ENCODE measurements around the gene RYR2. TPM values are rescaled to one million over a fixed set of nuclear protein-coding genes. Genes with fewer than 3 reads are reported as not detected.

The RYR2 gene
- total and polyA plus RNA-seq, 8 donors = 0.25 to 33.5 (median 2.5) TPM

DNA sequence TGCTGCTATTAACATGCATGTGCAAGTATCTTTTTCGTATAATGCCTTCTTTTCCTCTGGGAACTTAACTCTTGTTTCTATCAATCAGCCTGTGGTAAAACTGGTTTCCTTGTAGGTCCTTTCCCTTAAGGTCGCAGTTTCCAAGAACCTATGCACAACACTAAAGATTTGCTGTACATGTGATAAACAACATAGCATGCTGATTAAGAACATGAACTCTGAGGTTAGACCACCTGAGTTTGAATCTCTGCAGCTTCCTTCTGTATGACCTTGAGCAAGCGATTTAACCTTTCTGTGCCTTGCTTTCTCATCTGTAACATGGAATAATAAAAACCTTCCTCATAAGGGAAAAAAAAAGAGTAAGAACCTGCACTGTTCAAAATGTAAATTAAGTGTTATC is 186.4 kb downstream of the RYR2 start:
- Histone ChIP-seq H3K4me1 (no peaks in the 10 kb centered on the region), H3K27ac (no peak overlapping the region), H3K36me3 (no peaks in the 10 kb centered on the region), H3K4me3 (no peak overlapping the region), H3K27me3 (no peaks in the 10 kb centered on the region), H3K9me3 (no peaks in the 10 kb centered on the region)
- WGBS, 5 donors = 75 to 80% (median 76%) methylated on average over 3 of the region's 3 CpGs
- intact Hi-C loops (cut with DNase I; ENCODE audit: low total_unique reads) = no loop called here
- no peak for TF ChIP-seq EP300 (IDR thresholded peaks at IDR 0.05)
- TF ChIP-seq POLR2AphosphoS5 (IDR thresholded peaks at IDR 0.05) = no peak
- no peak for TF ChIP-seq CTCF (IDR thresholded peaks at IDR 0.05)
- no peak for DNase-seq

GRCh38 chr1:237229333-237229732 is 187.3 kb downstream of the RYR2 start:
- intact Hi-C loops (cut with DNase I; ENCODE audit: low total_unique reads) = no loop called here
- Histone ChIP-seq H3K27me3 (no peaks in the 10 kb centered on the region), H3K9me3 (no peaks in the 10 kb centered on the region), H3K4me3 (no peak overlapping the region), H3K27ac (no peak overlapping the region), H3K36me3 (no peaks in the 10 kb centered on the region), H3K4me1 (no peaks in the 10 kb centered on the region)
- TF ChIP-seq CTCF (IDR thresholded peaks at IDR 0.05) (no peak), EP300 (IDR thresholded peaks at IDR 0.05) (no peak), POLR2A (IDR thresholded peaks at IDR 0.05) (no peak), POLR2AphosphoS5 (IDR thresholded peaks at IDR 0.05) (no peak)
- DNase-seq = no peak
- WGBS, 5 donors = 83 to 87% (median 85%) methylated on average over 6 of the region's 6 CpGs

- DNase-seq = no peak
- no peaks in the 10 kb centered on the region for H3K36me3 ChIP-seq
- no peak overlapping the region for H3K4me3 ChIP-seq
- intact Hi-C loops (cut with DNase I; ENCODE audit: low total_unique reads) = no loop called here
- H3K9me3 ChIP-seq = no peaks in the 10 kb centered on the region
- H3K4me1 ChIP-seq = peaks cover 0 to 6% (median 2%) of the 10 kb centered on the region in 4 donors
- no peak for TF ChIP-seq CTCF (IDR thresholded peaks at IDR 0.05)
- no peak for TF ChIP-seq EP300 (IDR thresholded peaks at IDR 0.05)
- no peak for TF ChIP-seq POLR2AphosphoS5 (IDR thresholded peaks at IDR 0.05)
- TF ChIP-seq POLR2A (IDR thresholded peaks at IDR 0.05) = no peak
- no peak overlapping the region for H3K27ac ChIP-seq
- no peaks in the 10 kb centered on the region for H3K27me3 ChIP-seq
- WGBS, 5 donors = 66 to 82% (median 72%) methylated on average over 4 of the region's 4 CpGs
These were observed 190.5 kb downstream of the RYR2 start for GRCh38 chr1:237232501-237232900.

- H3K4me3 ChIP-seq = no peak overlapping the region
- 40 to 55% (median 50%) methylated on average over 3 of the region's 3 CpGs for whole genome bisulfite sequencing, 5 donors
- H3K4me1 ChIP-seq = peaks cover 0 to 6% (median 2%) of the 10 kb centered on the region in 4 donors
- intact Hi-C loops (cut with DNase I; ENCODE audit: low total_unique reads) = no loop called here
- peak in 1 of 2 donors; percentile 24 for DNase-seq
- H3K27me3 ChIP-seq = no peaks in the 10 kb centered on the region
- TF ChIP-seq POLR2A (IDR thresholded peaks at IDR 0.05) (no peak), CTCF (IDR thresholded peaks at IDR 0.05) (no peak), EP300 (IDR thresholded peaks at IDR 0.05) (no peak), POLR2AphosphoS5 (IDR thresholded peaks at IDR 0.05) (no peak)
- no peaks in the 10 kb centered on the region for H3K9me3 ChIP-seq
- peak overlapping the region in 1 of 5 donors; percentile 50 for H3K27ac ChIP-seq
- H3K36me3 ChIP-seq = no peaks in the 10 kb centered on the region
These were observed 193.1 kb downstream of the RYR2 start for GRCh38 chr1:237235091-237235490.
